HTERT RPE-1 (cell line): Measurements from ENCODE around the gene PLPP7.

Experiments used
- in situ Hi-C: fragments of 300-500 bp; cut with MboI; formaldehyde crosslinking; loops from 4 replicates; pipeline ENCODE4 v1.14.3; 2020; ENCODE audit warnings: low sequenced_read_pairs

The PLPP7 gene

GRCh38 chr9:131280660-131281059 is 8.9 kb upstream of the PLPP7 start:
- in situ Hi-C loops, result no loop called here

- in situ Hi-C loops, result no loop called here
Measured at GRCh38 chr9:131281119-131281965, 8.2 kb upstream of the PLPP7 start.

- in situ Hi-C loops, result no loop called here
Measured at GRCh38 chr9:131282175-131282574, 7.3 kb upstream of the PLPP7 start.

- in situ Hi-C loops, result no loop called here
Measured at GRCh38 chr9:131282688-131283422, 6.7 kb upstream of the PLPP7 start.

GRCh38 chr9:131284856-131285255 is 4.7 kb upstream of the PLPP7 start:
- in situ Hi-C loops, result no loop called here

GRCh38 chr9:131287359-131287758 is 2.2 kb upstream of the PLPP7 start:
- in situ Hi-C loops, result no loop called here

GRCh38 chr9:131288217-131288616 is 1.3 kb upstream of the PLPP7 start:
- in situ Hi-C loops, result no loop called here

- in situ Hi-C loops, result no loop called here
Measured at GRCh38 chr9:131290036-131290766, 678 bp downstream of the PLPP7 start.

- in situ Hi-C loops, result no loop called here
Measured at GRCh38 chr9:131290767-131291370, 1.3 kb downstream of the PLPP7 start.

- in situ Hi-C loops, result no loop called here
Measured at GRCh38 chr9:131291795-131292315, 2.3 kb downstream of the PLPP7 start.

- in situ Hi-C loops, result no loop called here
Measured at GRCh38 chr9:131292937-131293336, 3.4 kb downstream of the PLPP7 start.

- in situ Hi-C loops, result no loop called here
Measured at GRCh38 chr9:131296460-131296859, 6.9 kb downstream of the PLPP7 start.

- in situ Hi-C loops, result no loop called here
Measured at GRCh38 chr9:131296906-131297500, 7.5 kb downstream of the PLPP7 start.

- in situ Hi-C loops, result no loop called here
Measured at GRCh38 chr9:131297903-131298302, 8.4 kb downstream of the PLPP7 start.

- in situ Hi-C loops, result no loop called here
Measured at GRCh38 chr9:131298341-131298740, 8.8 kb downstream of the PLPP7 start.

- in situ Hi-C loops, result no loop called here
Measured at GRCh38 chr9:131298816-131299215, 9.3 kb downstream of the PLPP7 start.

GRCh38 chr9:131299346-131299960 is 9.9 kb downstream of the PLPP7 start:
- in situ Hi-C loops, result no loop called here

GRCh38 chr9:131299961-131300347 is 10.4 kb downstream of the PLPP7 start:
- in situ Hi-C loops, result no loop called here

- in situ Hi-C loops, result no loop called here
Measured at GRCh38 chr9:131300444-131300843, 10.9 kb downstream of the PLPP7 start.
